ENCODE results near the gene CTSL.
A peak's percentile ranks its signal among the peaks of the same experiment; 100 is the strongest.

GRCh38 chr9:87725900-87726709, at the start of gene CTSL:
- peak; percentile 35; the same call in 1 of the 2 replicates for TF ChIP-seq CTCF (conservative IDR thresholded peaks at IDR 0.05; ENCODE audit: low read depth, low read length)
- no peak for TF ChIP-seq EZH2phosphoT487 (IDR thresholded peaks at IDR 0.05; ENCODE audit: borderline replicate concordance, low read length)

Measured in PC-3 (cell line).